Prostate gland (tissue), 2 donors: ENCODE data around the gene PMPCA.

Source experiments
- POLR2A ChIP-seq: fragments of 450-650 bp; IDR thresholded peaks from one replicate; pipeline ENCODE4 v1.6.1; 2016; ENCODE audit warnings: antibody characterized with exemption, mild to moderate bottlenecking
- TF ChIP-seq, protein P1 (sequence below), 4 experiments: fragments of 200-600 bp in 2 of 4; fragments of 450-650 bp in 2 of 4; sonication (generic) in 2 of 4; IDR thresholded peaks; 1 replicate in 3 of 4; 2 replicates in 1 of 4; pipeline ENCODE4 v1.5.1; 2016 to 2019; ENCODE audit warnings: antibody characterized with exemption in 4 of 4, mild to moderate bottlenecking in 2 of 4, moderate library complexity in 2 of 4

DNA sequence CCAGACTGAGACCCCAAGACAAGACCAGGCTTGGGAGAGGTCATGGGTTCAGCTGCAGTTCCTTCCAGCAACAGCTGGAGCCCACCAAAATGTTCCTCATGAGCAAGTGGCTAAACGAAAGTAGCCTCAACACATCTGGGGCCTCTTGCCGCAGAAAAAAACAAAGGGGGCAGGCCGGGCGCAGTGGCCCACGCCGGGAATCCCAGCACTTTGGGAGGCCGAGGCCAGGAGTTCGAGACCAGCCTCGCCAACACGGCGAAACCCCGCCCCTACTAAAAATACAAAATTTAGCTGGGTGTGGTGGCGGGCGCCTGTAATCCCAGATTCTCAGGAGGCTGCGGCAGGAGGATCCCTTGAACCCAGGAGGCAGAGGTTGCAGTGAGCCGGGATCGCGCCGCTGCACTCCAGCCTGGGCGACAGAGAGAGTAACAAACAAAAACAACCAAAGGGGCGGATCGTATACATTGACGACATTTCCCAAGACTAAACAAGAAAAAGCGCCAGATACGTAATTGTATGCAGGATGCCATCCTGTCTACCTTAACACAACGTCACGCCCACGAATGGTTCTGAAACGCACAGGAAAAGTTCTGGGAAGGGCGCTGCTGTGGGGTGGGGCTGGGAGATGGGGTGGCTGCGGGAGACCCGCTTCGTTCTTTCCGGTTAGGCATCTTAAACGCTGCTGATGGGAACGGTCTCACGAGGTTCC is 27.5 kb downstream of the PMPCA start:
- TF ChIP-seq, protein P1, sequence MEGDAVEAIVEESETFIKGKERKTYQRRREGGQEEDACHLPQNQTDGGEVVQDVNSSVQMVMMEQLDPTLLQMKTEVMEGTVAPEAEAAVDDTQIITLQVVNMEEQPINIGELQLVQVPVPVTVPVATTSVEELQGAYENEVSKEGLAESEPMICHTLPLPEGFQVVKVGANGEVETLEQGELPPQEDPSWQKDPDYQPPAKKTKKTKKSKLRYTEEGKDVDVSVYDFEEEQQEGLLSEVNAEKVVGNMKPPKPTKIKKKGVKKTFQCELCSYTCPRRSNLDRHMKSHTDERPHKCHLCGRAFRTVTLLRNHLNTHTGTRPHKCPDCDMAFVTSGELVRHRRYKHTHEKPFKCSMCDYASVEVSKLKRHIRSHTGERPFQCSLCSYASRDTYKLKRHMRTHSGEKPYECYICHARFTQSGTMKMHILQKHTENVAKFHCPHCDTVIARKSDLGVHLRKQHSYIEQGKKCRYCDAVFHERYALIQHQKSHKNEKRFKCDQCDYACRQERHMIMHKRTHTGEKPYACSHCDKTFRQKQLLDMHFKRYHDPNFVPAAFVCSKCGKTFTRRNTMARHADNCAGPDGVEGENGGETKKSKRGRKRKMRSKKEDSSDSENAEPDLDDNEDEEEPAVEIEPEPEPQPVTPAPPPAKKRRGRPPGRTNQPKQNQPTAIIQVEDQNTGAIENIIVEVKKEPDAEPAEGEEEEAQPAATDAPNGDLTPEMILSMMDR (IDR thresholded peaks at IDR 0.05): no peak
- no peak for TF ChIP-seq POLR2A
